H1 (cell line): Measurements from ENCODE around the gene CLPX. TPM values are rescaled to one million over a fixed set of nuclear protein-coding genes. Genes with fewer than 3 reads are reported as not detected.
A peak's percentile ranks its signal among the peaks of the same experiment; 100 is the strongest.

Experiments used
- CHD2 ChIP-seq: IDR thresholded peaks from 2 replicates; pipeline ENCODE4 v1.6.1; 2012; ENCODE audit warnings: low read length, improper control_type of control experiment
- HDAC2 ChIP-seq, 2 experiments: fragments of 300-600 bp in 1 of 2; sonication (generic) in 1 of 2; IDR thresholded peaks; 2 replicates each; pipeline ENCODE4 v1.6.1; 2011 to 2012; ENCODE audit warnings: low read depth in 2 of 2, low read length in 2 of 2, mild to moderate bottlenecking in 2 of 2, moderate library complexity in 2 of 2, borderline replicate concordance in 1 of 2, inconsistent platforms in 1 of 2
- HDAC6 ChIP-seq: IDR thresholded peaks from one replicate; pipeline ENCODE4 v1.7.1; 2012; ENCODE audit warnings: low read depth, mild to moderate bottlenecking, inconsistent platforms, low read length, moderate library complexity
- KDM1A ChIP-seq: fragments of 200-600, 300-600 bp; sonication (generic); IDR thresholded peaks from 2 replicates; pipeline ENCODE4 v1.7.1; 2016; ENCODE audit warnings: mild to moderate bottlenecking, low read length, borderline replicate concordance
- POU5F1 ChIP-seq: IDR thresholded peaks from 2 replicates; pipeline ENCODE4 v1.6.1; 2011; ENCODE audit warnings: low read depth, mild to moderate bottlenecking, low read length, moderate library complexity
- SP2 ChIP-seq: IDR thresholded peaks from 2 replicates; pipeline ENCODE4 v1.6.1; 2012; ENCODE audit warnings: mild to moderate bottlenecking, low read length, inconsistent platforms
- polyA plus RNA-seq, 7 experiments: library from polyadenylated mRNA; depleted of rRNA in 3 of 7; stranded (reverse) in 5 of 7; unstranded in 2 of 7; fragments of >200 nt in 5 of 7; fragments of 200-250 nt in 2 of 7; gene quantifications; 1 replicate in 5 of 7; 2 replicates in 1 of 7; 4 replicates in 1 of 7; pipeline versions ENCODE4 v1.2.1 to v1.2.3, GENCODE V29; 2011 to 2013; ENCODE audit warnings: missing spikeins in 2 of 7, mixed read lengths in 2 of 7
- total RNA-seq: library from RNA; stranded (reverse); fragmentation: NEBNext Ultra II Directional; extraction: Animal tissue kit (Norgen Biotek cat#: 25700); gene quantifications from 2 replicates; pipeline ENCODE4 v1.2.1, GENCODE V29; 2021
- TF ChIP-seq, protein P1 (sequence below): IDR thresholded peaks from 2 replicates; pipeline ENCODE4 v1.6.1; 2012; ENCODE audit warnings: inconsistent platforms

The CLPX gene
- total and polyA plus RNA-seq, 2 of the 8 experiments (the other 6 are each of a cell fraction or from before 2014, with no cell fraction given), result 10.5 to 53.6 TPM

DNA sequence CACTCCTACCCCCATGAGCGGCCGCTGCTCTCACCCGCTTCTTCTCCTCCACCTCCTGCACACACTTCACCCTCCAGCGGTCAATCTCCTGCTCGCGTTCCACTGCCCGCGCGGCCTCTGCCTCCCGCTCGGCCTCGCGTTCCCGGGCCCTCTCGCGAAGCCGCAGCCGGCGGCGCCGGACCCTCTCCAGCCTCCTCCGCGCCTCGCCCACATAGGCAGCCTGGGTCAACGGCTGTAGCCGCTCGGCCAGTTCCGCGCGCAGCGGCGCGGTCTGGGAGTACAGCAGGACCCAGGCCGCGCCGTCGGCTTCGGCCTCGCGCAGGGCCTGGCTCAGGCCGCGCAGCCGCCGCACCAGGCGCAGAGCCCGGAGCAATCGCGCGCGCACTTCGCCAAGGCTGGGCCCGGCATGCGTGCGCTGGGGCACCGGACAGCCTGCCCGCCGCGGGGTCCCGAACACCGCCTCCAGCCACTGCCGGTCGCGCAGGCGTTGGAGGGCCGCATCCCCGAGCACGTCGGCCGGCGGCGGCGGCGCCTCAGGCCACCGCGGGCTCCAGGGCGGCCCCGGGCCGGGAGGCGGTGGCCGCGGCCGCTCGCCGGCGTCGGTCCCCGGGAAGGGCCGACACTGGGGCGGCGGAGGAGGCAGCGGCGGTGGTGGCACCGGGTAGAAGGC lies 52.1 kb downstream of the CLPX start (continued):
- TF ChIP-seq HDAC6, result no peak
- TF ChIP-seq CHD2, result peak; percentile 77
- TF ChIP-seq HDAC2 (IDR thresholded peaks at IDR 0.05; ENCODE audit: borderline replicate concordance in 1 of 2, low read depth in 2 of 2, low read length in 2 of 2), result 0 out of 4 replicates have a peak, but pooled peaks of 1 of the 2 experiments have one; percentile 10
- no peak for TF ChIP-seq KDM1A
- no peak for TF ChIP-seq POU5F1
- no peak for TF ChIP-seq SP2
- TF ChIP-seq, protein P1, sequence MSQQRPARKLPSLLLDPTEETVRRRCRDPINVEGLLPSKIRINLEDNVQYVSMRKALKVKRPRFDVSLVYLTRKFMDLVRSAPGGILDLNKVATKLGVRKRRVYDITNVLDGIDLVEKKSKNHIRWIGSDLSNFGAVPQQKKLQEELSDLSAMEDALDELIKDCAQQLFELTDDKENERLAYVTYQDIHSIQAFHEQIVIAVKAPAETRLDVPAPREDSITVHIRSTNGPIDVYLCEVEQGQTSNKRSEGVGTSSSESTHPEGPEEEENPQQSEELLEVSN, result 0 out of 2 replicates have a peak, but pooled peaks have one; percentile 44
